GM21825 (cell line): ENCODE results near the gene RNF19B.
"Not testable (repeated sequence)": the region's sequence is repeated elsewhere in the genome, so short reads cannot be mapped to it uniquely, and the experiment has no call there.

Experiments used
- ATAC-seq: cut with Tn5 transposase; IDR thresholded peaks from one replicate; pipeline ENCODE4 v1.9.1; 2021; ENCODE audit warnings: mild to moderate bottlenecking, moderate library complexity; ENCODE audit not compliant: unreplicated experiment

The RNF19B gene

GRCh38 chr1:32992489-32993323 is 28.1 kb upstream of the RNF19B start:
- peak; percentile 85 for ATAC-seq

GRCh38 chr1:32991819-32992488 is 27.3 kb upstream of the RNF19B start:
- peak; percentile 27 for ATAC-seq

DNA sequence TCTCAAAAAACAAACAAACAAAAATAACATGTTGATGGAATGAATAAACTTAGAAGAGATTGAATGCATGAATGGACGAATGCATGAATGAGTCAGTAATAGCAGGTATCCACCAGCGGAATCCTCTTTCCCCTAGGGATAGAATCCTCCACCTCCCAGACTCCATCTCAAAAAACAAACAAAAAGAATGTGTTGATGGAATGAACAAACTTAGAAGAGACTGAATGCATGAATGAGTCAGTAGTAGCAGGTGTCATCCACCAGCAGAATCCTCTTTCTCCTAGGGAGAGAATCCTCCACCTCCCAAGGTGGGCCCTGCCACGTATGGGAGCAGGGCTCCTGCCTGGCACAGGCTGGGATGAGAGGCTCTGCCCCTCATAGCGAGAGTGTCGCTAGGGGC is 26.8 kb upstream of the RNF19B start:
- ATAC-seq = no peak

GRCh38 chr1:32990887-32991286 is 26.3 kb upstream of the RNF19B start:
- no peak for ATAC-seq

DNA sequence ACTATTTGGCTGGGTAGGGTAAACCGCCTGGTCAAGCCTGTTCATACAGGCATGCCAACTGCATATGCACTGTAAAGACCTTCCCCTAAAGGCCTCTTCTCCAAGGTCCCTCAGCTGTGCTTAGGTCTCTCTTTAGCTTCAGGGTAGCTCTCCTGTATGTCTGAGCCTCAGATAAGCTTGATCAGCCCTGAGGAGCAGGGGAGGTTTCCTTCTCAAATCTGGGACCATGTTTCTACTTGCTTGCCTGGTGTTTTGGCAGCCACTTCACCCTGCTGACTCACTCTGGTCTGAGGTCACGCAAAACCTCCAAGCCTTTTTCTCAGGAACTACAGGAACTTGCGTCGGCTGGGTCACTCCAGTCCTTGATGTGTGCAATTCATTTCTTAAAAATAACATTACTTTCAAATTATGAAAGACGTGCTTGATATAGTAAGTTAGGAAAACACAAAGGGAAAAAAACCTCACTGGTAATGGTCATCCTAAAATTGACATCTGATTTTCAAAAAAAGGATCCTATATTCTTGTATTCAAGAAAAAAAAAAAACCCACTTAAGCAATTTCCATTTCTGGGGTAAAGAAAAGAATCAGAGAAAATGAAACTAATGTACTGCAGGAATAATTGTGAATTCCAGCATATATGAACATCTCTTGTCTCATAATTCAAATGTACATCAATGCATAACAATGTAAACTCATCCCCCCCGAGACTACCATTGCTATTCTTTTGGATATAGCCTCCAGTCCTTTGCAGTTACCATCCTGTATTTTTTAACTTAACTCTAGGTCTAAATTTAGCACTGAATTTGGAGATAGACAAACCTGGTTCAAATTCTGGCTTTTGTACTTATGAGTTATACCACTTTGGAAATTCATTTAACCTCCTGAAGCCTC is 24.8 kb upstream of the RNF19B start:
- ATAC-seq = no peak

DNA sequence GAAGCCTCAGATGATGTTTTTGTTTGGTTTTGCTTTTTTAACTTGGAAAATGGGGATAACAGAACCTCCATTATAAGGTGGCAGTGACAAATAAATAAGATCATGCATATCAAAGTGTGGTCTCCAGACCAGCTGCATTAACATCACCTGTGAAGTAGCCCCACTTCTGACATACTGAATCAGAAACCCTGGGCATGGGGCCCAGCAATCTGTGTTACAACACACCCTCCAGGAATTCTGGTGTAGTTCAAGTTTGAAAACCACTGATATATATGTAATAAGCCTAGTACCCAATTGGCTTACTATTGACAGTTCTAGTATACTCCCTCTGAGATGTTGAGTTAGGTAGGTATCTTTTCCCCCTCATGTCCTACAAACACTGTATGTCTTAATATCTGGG is 24.1 kb upstream of the RNF19B start:
- no peak for ATAC-seq

- no peak for ATAC-seq
These were observed 20.6 kb upstream of the RNF19B start for GRCh38 chr1:32985226-32985625.

DNA sequence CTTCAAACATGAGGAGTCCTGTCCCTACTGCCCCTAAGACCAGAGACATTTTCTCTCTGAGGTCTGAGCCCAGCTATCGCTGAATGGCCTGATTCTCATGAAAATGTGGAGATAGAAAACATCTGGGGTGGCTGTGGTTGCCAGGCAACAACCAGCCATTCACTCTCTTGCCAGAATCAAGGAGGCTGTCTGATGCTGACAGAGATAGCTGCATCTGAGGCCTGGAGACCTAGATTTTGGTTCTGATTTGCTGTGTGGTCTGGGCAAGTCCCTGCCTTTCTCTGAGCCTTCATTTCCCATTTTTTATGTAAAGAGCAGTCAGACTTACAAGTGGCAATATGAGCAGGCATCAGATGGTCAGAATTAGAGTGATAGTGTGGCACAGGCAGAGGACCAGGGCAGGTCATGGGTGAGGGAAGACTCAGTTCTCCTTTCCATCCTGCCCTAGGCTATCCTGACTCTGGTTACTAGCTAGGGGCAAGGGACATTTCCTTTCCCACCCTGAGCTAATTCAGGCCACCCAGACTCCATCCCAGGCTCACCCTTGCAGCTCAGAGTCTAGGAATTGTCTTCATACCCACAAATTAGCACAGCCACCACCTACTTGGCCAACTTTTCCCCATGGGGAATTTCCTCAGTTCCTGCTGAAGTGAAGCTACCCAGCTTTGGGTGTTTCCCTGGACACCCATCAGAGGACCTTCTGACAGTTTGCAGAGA is 20.0 kb upstream of the RNF19B start:
- no peak for ATAC-seq

- no peak for ATAC-seq
These were observed 19.5 kb upstream of the RNF19B start for GRCh38 chr1:32984090-32984454.

GRCh38 chr1:32983020-32983419 is 18.4 kb upstream of the RNF19B start:
- no peak for ATAC-seq

GRCh38 chr1:32981003-32981901 is 16.6 kb upstream of the RNF19B start:
- ATAC-seq = peak; percentile 89

DNA sequence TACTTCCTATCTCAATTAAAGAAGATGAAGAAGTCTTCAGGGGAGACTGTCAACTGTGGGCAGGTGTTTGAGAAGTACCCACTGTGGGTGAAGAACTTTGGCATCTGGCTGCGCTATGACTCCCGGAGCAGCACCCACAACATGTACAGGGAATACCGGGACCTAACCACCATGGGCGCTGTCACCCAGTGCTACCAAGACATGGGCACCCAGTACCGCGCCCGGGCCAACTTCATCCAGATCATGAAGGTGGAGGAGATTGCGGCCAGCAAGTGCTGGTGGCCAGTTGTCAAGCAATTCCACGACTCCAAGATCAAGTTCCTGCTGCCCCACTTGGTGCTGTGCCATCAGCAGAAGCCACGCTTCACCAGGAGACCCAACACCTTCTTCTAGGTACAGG is 15.5 kb upstream of the RNF19B start:
- ATAC-seq = no peak

GRCh38 chr1:32978854-32979253 is 14.2 kb upstream of the RNF19B start:
- no peak for ATAC-seq

DNA sequence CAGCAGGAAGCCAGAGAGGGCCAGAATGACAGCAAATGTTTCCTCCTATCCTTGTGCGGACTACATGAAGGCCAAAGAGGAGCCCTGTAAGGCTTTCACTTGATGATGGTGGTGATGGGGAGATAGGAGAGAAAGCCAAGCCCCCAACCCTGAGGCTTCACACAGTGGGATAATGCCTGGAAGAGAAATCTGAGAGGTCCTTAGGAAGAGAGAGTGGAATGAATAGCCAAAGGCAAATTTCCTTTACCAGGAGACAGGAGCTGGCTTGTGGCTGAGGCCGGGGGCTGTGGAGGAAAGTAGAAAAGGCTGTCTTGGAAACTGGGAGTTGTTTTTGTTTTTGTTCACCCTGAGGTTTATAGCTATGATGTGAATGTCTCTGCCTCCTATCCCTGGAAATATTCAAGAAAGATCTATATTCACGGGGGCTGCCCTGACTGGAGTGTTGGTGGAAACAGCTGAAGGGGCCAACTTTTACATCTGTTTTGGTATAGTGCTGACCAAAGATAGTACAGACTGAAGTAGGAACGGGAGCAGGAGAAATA is 13.0 kb upstream of the RNF19B start:
- no peak for ATAC-seq

DNA sequence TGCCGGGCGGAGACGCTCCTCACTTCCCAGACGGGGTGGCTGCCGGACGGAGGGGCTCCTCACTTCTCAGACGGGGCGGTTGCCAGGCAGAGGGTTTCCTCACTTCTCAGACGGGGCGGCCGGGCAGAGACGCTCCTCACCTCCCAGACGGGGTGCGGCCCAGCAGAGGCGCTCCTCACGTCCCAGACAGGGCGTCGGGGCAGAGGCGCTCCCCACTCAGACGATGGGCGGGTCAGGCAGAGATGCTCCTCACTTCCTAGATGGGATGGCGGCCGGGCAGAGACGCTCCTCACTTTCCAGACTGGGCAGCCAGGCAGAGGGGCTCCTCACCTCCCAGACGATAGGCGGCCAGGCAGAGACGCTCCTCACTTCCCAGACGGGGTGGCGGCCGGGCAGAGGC is 10.4 kb upstream of the RNF19B start:
- ATAC-seq = not testable (repeated sequence)

- ATAC-seq = not testable (repeated sequence)
These were observed 8.8 kb upstream of the RNF19B start for GRCh38 chr1:32973458-32973857.

- ATAC-seq = no peak
These were observed 8.3 kb upstream of the RNF19B start for GRCh38 chr1:32972814-32973428.

DNA sequence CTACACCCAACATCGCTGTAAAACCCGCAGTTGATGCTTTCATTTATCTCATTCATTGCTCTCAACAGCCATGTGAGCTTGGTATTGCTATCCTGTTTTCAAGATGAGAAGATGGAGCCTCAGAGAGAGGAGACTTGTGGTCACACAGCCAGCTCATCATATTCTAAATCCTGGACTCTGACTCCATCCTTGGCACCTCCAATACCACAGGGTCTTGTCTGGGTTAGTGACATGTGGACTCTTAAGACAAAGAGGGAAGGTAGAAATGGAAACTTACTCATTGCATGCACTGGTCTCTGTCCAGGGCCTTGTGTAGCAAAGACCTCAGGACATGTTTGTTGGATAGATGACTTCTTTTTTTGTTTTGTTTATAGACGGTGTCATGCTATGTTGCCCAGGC is 7.0 kb upstream of the RNF19B start:
- no peak for ATAC-seq

DNA sequence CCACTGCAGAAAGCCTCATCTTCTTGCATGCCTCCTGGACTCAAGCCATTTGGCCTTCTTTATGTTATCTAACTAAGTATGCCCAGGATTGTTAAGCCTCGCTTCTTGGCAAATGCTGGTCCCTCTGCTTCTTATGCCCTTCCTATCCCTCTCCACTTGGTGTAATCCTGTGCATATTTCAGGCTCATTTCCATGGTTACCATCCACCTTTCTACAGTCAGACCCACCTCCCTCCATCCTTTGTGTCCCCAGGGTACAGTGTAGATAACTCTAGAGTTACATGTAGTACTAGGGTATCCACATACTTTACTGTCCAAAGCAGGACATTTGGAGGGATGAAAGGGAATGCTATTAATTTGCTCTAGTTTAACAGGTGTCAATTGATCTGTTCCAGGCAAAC is 6.5 kb upstream of the RNF19B start:
- no peak for ATAC-seq
